NT2/D1 (cell line): ENCODE data around the gene CLTA.

Experiments used
- DNase-seq: peaks from one replicate; pipeline ENCODE4 v3.0.0-alpha.2; 2011; ENCODE audit warnings: low read depth, low spot score
- H3K27me3 ChIP-seq: 2 replicates; pipeline ENCODE4 v1.6.0; 2011; ENCODE audit warnings: mild to moderate bottlenecking; ENCODE audit not compliant: insufficient read length, insufficient read depth
- H3K36me3 ChIP-seq: 2 replicates; pipeline ENCODE4 v1.6.1; 2011; ENCODE audit warnings: mild to moderate bottlenecking, low read length, mixed read lengths; ENCODE audit not compliant: insufficient read depth, insufficient read length
- H3K4me1 ChIP-seq: 2 replicates; pipeline ENCODE4 v1.5.1; 2011; ENCODE audit not compliant: insufficient read depth, insufficient read length
- H3K4me3 ChIP-seq: 2 replicates; pipeline ENCODE4 v1.5.1; 2011; ENCODE audit warnings: low read depth; ENCODE audit not compliant: insufficient read length
- H3K9ac ChIP-seq: 2 replicates; pipeline ENCODE4 v1.6.0; 2011; ENCODE audit warnings: low read depth; ENCODE audit not compliant: insufficient read length
- H3K9me3 ChIP-seq: 2 replicates; pipeline ENCODE4 v1.5.1; 2011; ENCODE audit warnings: mild to moderate bottlenecking, low read length; ENCODE audit not compliant: insufficient read depth
- SUZ12 ChIP-seq: IDR thresholded peaks from 2 replicates; pipeline ENCODE4 v1.6.1; 2011; ENCODE audit not compliant: insufficient read length, insufficient read depth; ENCODE audit errors: extremely low read depth
- YY1 ChIP-seq: IDR thresholded peaks from 2 replicates; pipeline ENCODE4 v1.6.1; 2011; ENCODE audit not compliant: insufficient read length, insufficient read depth
- ZNF274 ChIP-seq: IDR thresholded peaks from 2 replicates; pipeline ENCODE4 v1.6.1; 2011; ENCODE audit warnings: mild to moderate bottlenecking, low read depth, low read length

Gene CLTA

GRCh38 chr9:36190388-36191289, at the start of gene CLTA:
TSS of gene CLTA (plus strand) at chr9:36190921. CDS start at chr9:36191057, 136 bp downstream.
- H3K9me3 ChIP-seq = no peaks in the 10 kb centered on the region
- TF ChIP-seq YY1 (no peak), SUZ12 (no peak), ZNF274 (no peak)
- peak within 1 kb of the TSS; percentile 92 for H3K4me3 ChIP-seq
- DNase-seq = peak; percentile 99
- H3K27me3 ChIP-seq = no peaks in the 10 kb centered on the region
- H3K4me1 ChIP-seq = no peaks in the 10 kb centered on the region
- H3K9ac ChIP-seq = peak within 1 kb of the TSS; percentile 96
- H3K36me3 ChIP-seq = peaks cover 35% of the 10 kb centered on the region

- TF ChIP-seq SUZ12 (no peak), YY1 (no peak), ZNF274 (no peak)
- Histone ChIP-seq H3K9me3 (peaks cover 5% of the 10 kb centered on the region; the same call in 1 of the 2 replicates), H3K9ac (no peak overlapping the region), H3K4me1 (peaks cover 17% of the 10 kb centered on the region), H3K27me3 (peaks cover 24% of the 10 kb centered on the region), H3K36me3 (peaks cover 75% of the 10 kb centered on the region), H3K4me3 (no peak overlapping the region)
- no peak for DNase-seq
These were observed 49.4 kb upstream of the CLTA start for GRCh38 chr9:36141288-36141687.

GRCh38 chr9:36141761-36142160, 49.0 kb upstream of the CLTA start:
- Histone ChIP-seq H3K9ac (no peak overlapping the region), H3K9me3 (peaks cover 5% of the 10 kb centered on the region; the same call in 1 of the 2 replicates), H3K36me3 (peaks cover 80% of the 10 kb centered on the region), H3K27me3 (peaks cover 22% of the 10 kb centered on the region), H3K4me1 (peaks cover 17% of the 10 kb centered on the region), H3K4me3 (no peak overlapping the region)
- DNase-seq = no peak
- TF ChIP-seq SUZ12 (no peak), ZNF274 (no peak), YY1 (no peak)

GRCh38 chr9:36142510-36143244, 48.0 kb upstream of the CLTA start:
- H3K27me3 ChIP-seq = peaks cover 13% of the 10 kb centered on the region
- peaks cover 89% of the 10 kb centered on the region for H3K36me3 ChIP-seq
- peaks cover 5% of the 10 kb centered on the region; the same call in 1 of the 2 replicates for H3K9me3 ChIP-seq
- TF ChIP-seq YY1 (no peak), SUZ12 (no peak), ZNF274 (no peak)
- peaks cover 16% of the 10 kb centered on the region for H3K4me1 ChIP-seq
- no peak overlapping the region for H3K4me3 ChIP-seq
- no peak overlapping the region for H3K9ac ChIP-seq
- DNase-seq = no peak

- H3K4me1 ChIP-seq = peaks cover 14% of the 10 kb centered on the region
- no peak overlapping the region for H3K9ac ChIP-seq
- H3K4me3 ChIP-seq = no peak overlapping the region
- no peak for DNase-seq
- H3K27me3 ChIP-seq = peaks cover 9% of the 10 kb centered on the region
- TF ChIP-seq YY1 (no peak), ZNF274 (no peak), SUZ12 (no peak)
- H3K36me3 ChIP-seq = peaks cover 93% of the 10 kb centered on the region
- H3K9me3 ChIP-seq = peaks cover 5% of the 10 kb centered on the region; the same call in 1 of the 2 replicates
These were observed 47.5 kb upstream of the CLTA start for GRCh38 chr9:36143245-36143641.

- peaks cover 92% of the 10 kb centered on the region for H3K36me3 ChIP-seq
- no peak overlapping the region for H3K9ac ChIP-seq
- no peak overlapping the region for H3K4me3 ChIP-seq
- peaks cover 5% of the 10 kb centered on the region; the same call in 1 of the 2 replicates for H3K9me3 ChIP-seq
- TF ChIP-seq SUZ12 = no peak
- TF ChIP-seq ZNF274 = no peak
- TF ChIP-seq YY1 = no peak
- DNase-seq = no peak
- peaks cover 19% of the 10 kb centered on the region for H3K4me1 ChIP-seq
- H3K27me3 ChIP-seq = no peaks in the 10 kb centered on the region
These were observed 46.1 kb upstream of the CLTA start for GRCh38 chr9:36144309-36145232.
